Smooth muscle cell (in vitro differentiated cells): Measurements from ENCODE around the gene CEACAM5. TPM values are rescaled to one million over a fixed set of nuclear protein-coding genes. Genes with fewer than 3 reads are reported as not detected.

ENCODE experiments used
- DNase-seq: peaks from one replicate; lab custom pipeline; 2025; ENCODE audit not compliant: unreplicated experiment; lab: John Stamatoyannopoulos, UW
- H2AFZ ChIP-seq: fragments of 200-600 bp; sonication (generic); 2 replicates; pipeline ENCODE4 v1.6.0; 2016; ENCODE audit warnings: antibody characterized with exemption, low read depth, mild to moderate bottlenecking
- H3F3A ChIP-seq: fragments of 200-600 bp; sonication (generic); 2 replicates; pipeline ENCODE4 v1.6.0; 2017; ENCODE audit warnings: antibody characterized with exemption, low read depth
- H3K27ac ChIP-seq: fragments of 200-600 bp; sonication (generic); 2 replicates; pipeline ENCODE4 v1.5.1; 2016; ENCODE audit warnings: low read depth, mild to moderate bottlenecking
- H3K27me3 ChIP-seq: fragments of 200-600 bp; sonication (generic); 2 replicates; pipeline ENCODE4 v1.6.1; 2016; ENCODE audit warnings: low read depth, mild to moderate bottlenecking
- H3K36me3 ChIP-seq: fragments of 200-600 bp; sonication (generic); 2 replicates; pipeline ENCODE4 v1.5.1; 2016; ENCODE audit warnings: low read depth
- H3K4me1 ChIP-seq: fragments of 200-600 bp; sonication (generic); 2 replicates; pipeline ENCODE4 v1.5.1; 2016; ENCODE audit warnings: low read depth
- H3K4me2 ChIP-seq: fragments of 200-600 bp; sonication (generic); 2 replicates; pipeline ENCODE4 v1.6.0; 2016; ENCODE audit warnings: mild to moderate bottlenecking
- H3K4me3 ChIP-seq: fragments of 200-600 bp; sonication (generic); 2 replicates; pipeline ENCODE4 v1.5.1; 2016; ENCODE audit warnings: mild to moderate bottlenecking
- H3K79me2 ChIP-seq: fragments of 200-600 bp; sonication (generic); 2 replicates; pipeline ENCODE4 v1.6.0; 2016; ENCODE audit warnings: low read depth, mild to moderate bottlenecking
- H3K9ac ChIP-seq: fragments of 200-600 bp; sonication (generic); 2 replicates; pipeline ENCODE4 v1.6.0; 2016; ENCODE audit warnings: low read depth
- H3K9me3 ChIP-seq: fragments of 200-600 bp; sonication (generic); replicated peaks from 2 replicates; pipeline ENCODE4 v1.5.1; 2016; ENCODE audit warnings: low read depth
- H4K20me1 ChIP-seq: fragments of 200-600 bp; sonication (generic); 2 replicates; pipeline ENCODE4 v1.6.0; 2016; ENCODE audit warnings: low read depth
- WGBS: methylation state at CpG from one replicate; pipeline ENCODE4 v1.1.7; 2016; ENCODE audit warnings: low lambda C conversion rate; 5-methylcytosine and 5-hydroxymethylcytosine counted together
- polyA plus RNA-seq: library from polyadenylated mRNA; unstranded; fragments of >200 nt; fragmentation: Nextera tagmentation; extraction: Ambion mirVana; gene quantifications from 2 replicates; pipeline ENCODE4 v1.2.1, GENCODE V29; 2016
- total RNA-seq: library from RNA; depleted of rRNA; stranded (reverse); fragments of >200 nt; gene quantifications from 2 replicates; pipeline ENCODE4 v1.2.3, GENCODE V29; 2014
- TF ChIP-seq, protein P1 (sequence below): fragments of 200-600 bp; sonication (generic); IDR thresholded peaks from 2 replicates; pipeline ENCODE4 v1.5.1; 2017; ENCODE audit warnings: borderline replicate concordance, mild to moderate bottlenecking, antibody characterized with exemption; ENCODE audit not compliant: insufficient read depth, poor library complexity, severe bottlenecking

Gene CEACAM5
- total and polyA plus RNA-seq, 2 experiments from 2014 or later, result not detected

GRCh38 chr19:41671486-41671885 is 36.9 kb upstream of the CEACAM5 start:
- H3K4me1 ChIP-seq, result no peaks in the 10 kb centered on the region
- H3K9me3 ChIP-seq, result peaks cover 3% of the 10 kb centered on the region
- no peaks in the 10 kb centered on the region for H3K36me3 ChIP-seq
- no peak overlapping the region for H2AFZ ChIP-seq
- no peaks in the 10 kb centered on the region for H3F3A ChIP-seq
- no peak overlapping the region for H3K4me2 ChIP-seq
- H4K20me1 ChIP-seq, result no peaks in the 10 kb centered on the region
- TF ChIP-seq, protein P1, sequence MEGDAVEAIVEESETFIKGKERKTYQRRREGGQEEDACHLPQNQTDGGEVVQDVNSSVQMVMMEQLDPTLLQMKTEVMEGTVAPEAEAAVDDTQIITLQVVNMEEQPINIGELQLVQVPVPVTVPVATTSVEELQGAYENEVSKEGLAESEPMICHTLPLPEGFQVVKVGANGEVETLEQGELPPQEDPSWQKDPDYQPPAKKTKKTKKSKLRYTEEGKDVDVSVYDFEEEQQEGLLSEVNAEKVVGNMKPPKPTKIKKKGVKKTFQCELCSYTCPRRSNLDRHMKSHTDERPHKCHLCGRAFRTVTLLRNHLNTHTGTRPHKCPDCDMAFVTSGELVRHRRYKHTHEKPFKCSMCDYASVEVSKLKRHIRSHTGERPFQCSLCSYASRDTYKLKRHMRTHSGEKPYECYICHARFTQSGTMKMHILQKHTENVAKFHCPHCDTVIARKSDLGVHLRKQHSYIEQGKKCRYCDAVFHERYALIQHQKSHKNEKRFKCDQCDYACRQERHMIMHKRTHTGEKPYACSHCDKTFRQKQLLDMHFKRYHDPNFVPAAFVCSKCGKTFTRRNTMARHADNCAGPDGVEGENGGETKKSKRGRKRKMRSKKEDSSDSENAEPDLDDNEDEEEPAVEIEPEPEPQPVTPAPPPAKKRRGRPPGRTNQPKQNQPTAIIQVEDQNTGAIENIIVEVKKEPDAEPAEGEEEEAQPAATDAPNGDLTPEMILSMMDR, result no peak
- H3K9ac ChIP-seq, result no peak overlapping the region
- no peak for DNase-seq
- no peak overlapping the region for H3K4me3 ChIP-seq
- no peaks in the 10 kb centered on the region for H3K79me2 ChIP-seq
- no peaks in the 10 kb centered on the region for H3K27me3 ChIP-seq
- no peak overlapping the region for H3K27ac ChIP-seq
- 69% methylated on average over 5 of the region's 5 CpGs for WGBS

- no peaks in the 10 kb centered on the region for H3K36me3 ChIP-seq
- no peaks in the 10 kb centered on the region for H3K4me1 ChIP-seq
- no peaks in the 10 kb centered on the region for H3K27me3 ChIP-seq
- peaks cover 20% of the 10 kb centered on the region for H3K9me3 ChIP-seq
- H3K4me3 ChIP-seq, result no peak overlapping the region
- no peaks in the 10 kb centered on the region for H4K20me1 ChIP-seq
- no peak overlapping the region for H3K9ac ChIP-seq
- WGBS, result 48% methylated on average over 6 of the region's 6 CpGs
- TF ChIP-seq, protein P1, result no peak
- H3K27ac ChIP-seq, result no peak overlapping the region
- no peak overlapping the region for H2AFZ ChIP-seq
- H3F3A ChIP-seq, result no peaks in the 10 kb centered on the region
- H3K79me2 ChIP-seq, result no peaks in the 10 kb centered on the region
- no peak for DNase-seq
- no peak overlapping the region for H3K4me2 ChIP-seq
Measured at GRCh38 chr19:41682437-41682836, 26.0 kb upstream of the CEACAM5 start.

DNA sequence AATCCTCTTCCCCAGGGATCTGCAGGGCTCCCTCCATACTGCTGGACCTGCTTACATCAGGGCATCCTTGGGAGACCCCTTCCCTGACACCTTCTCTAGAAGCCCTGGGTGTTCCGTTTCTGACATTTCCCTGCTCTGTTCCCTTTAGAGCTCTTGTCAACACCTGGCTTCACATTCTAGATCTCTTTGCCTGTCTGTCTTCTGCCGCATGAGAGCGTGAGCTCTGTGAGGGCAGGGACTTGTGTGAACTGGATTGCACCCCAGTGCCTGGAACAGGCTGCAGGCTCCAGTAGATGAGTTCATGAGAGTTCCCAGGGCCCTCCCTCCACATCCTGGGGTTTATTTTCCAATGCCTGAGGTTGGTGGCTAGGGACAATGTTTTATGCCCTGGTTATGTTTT is 21.0 kb upstream of the CEACAM5 start:
- Histone ChIP-seq H3K36me3 (no peaks in the 10 kb centered on the region), H3K4me2 (no peak overlapping the region), H3K9ac (no peak overlapping the region), H3K27me3 (no peaks in the 10 kb centered on the region), H3K4me1 (no peaks in the 10 kb centered on the region), H3K4me3 (no peak overlapping the region), H4K20me1 (no peaks in the 10 kb centered on the region), H3F3A (no peaks in the 10 kb centered on the region), H3K9me3 (peaks cover 3% of the 10 kb centered on the region), H3K27ac (no peak overlapping the region), H2AFZ (no peak overlapping the region), H3K79me2 (no peaks in the 10 kb centered on the region)
- TF ChIP-seq, protein P1, result no peak
- 76% methylated on average over 3 of the region's 3 CpGs for WGBS
- no peak for DNase-seq

- Histone ChIP-seq H3K27me3 (no peaks in the 10 kb centered on the region), H3K9ac (no peak within 1 kb of the TSS), H2AFZ (no peak within 1 kb of the TSS), H4K20me1 (no peaks in the 10 kb centered on the region), H3K4me1 (no peaks in the 10 kb centered on the region), H3K4me3 (no peak within 1 kb of the TSS), H3K79me2 (no peaks in the 10 kb centered on the region), H3K4me2 (no peak within 1 kb of the TSS), H3K9me3 (peaks cover 2% of the 10 kb centered on the region), H3K36me3 (no peaks in the 10 kb centered on the region), H3F3A (no peaks in the 10 kb centered on the region), H3K27ac (no peak within 1 kb of the TSS)
- TF ChIP-seq, protein P1, result no peak
- no peak for DNase-seq
- 77% methylated on average over 1 of the region's 1 CpG for WGBS
Measured at GRCh38 chr19:41688098-41688497, 20.3 kb upstream of the CEACAM5 start, which contains the start of gene CEACAM7. TSS of gene CEACAM7 (minus strand) at chr19:41688270. CDS start at chr19:41688165, 105 bp downstream.
